Non-pigmented ciliary epithelial cell (primary cell): ENCODE results near the gene ACIN1.
"Not testable (repeated sequence)": the region's sequence is repeated elsewhere in the genome, so short reads cannot be mapped to it uniquely, and the experiment has no call there.

ENCODE experiments used
- DNase-seq: peaks from one replicate; pipeline ENCODE4 v3.0.0-alpha.2; 2010; ENCODE audit warnings: low read depth

The ACIN1 gene

GRCh38 chr14:23122086-23122485 is 27.1 kb upstream of the ACIN1 start:
- no peak for DNase-seq

GRCh38 chr14:23121361-23121771 is 26.4 kb upstream of the ACIN1 start:
- DNase-seq, result no peak

GRCh38 chr14:23120541-23121251 is 25.8 kb upstream of the ACIN1 start:
- DNase-seq, result no peak

- DNase-seq, result no peak
Measured at GRCh38 chr14:23119363-23120327, 24.7 kb upstream of the ACIN1 start.

GRCh38 chr14:23118506-23119362 is 23.8 kb upstream of the ACIN1 start, which contains the start of gene CEBPE:
TSS of gene CEBPE (minus strand) at chr14:23119255. CDS start at chr14:23119091, 164 bp downstream.
- DNase-seq, result no peak

GRCh38 chr14:23117371-23118020 is 22.6 kb upstream of the ACIN1 start:
- no peak for DNase-seq

GRCh38 chr14:23115918-23116317 is 21.0 kb upstream of the ACIN1 start:
- DNase-seq, result no peak

- DNase-seq, result peak; percentile 90
Measured at GRCh38 chr14:23115039-23115731, 20.2 kb upstream of the ACIN1 start.

GRCh38 chr14:23114669-23115038 is 19.7 kb upstream of the ACIN1 start:
- DNase-seq, result no peak

- no peak for DNase-seq
Measured at GRCh38 chr14:23114120-23114458, 19.2 kb upstream of the ACIN1 start.

- DNase-seq, result no peak
Measured at GRCh38 chr14:23113431-23114119, 18.6 kb upstream of the ACIN1 start.

GRCh38 chr14:23112359-23113178 is 17.6 kb upstream of the ACIN1 start:
- no peak for DNase-seq

- DNase-seq, result no peak
Measured at GRCh38 chr14:23110579-23111365, 15.8 kb upstream of the ACIN1 start.

- DNase-seq, result no peak
Measured at GRCh38 chr14:23109769-23110168, 14.8 kb upstream of the ACIN1 start.

- DNase-seq, result not testable (repeated sequence)
Measured at GRCh38 chr14:23108169-23108568, 13.2 kb upstream of the ACIN1 start.

GRCh38 chr14:23107620-23108019 is 12.7 kb upstream of the ACIN1 start:
- not testable (repeated sequence) for DNase-seq

GRCh38 chr14:23106747-23107045 is 11.8 kb upstream of the ACIN1 start:
- DNase-seq, result no peak

GRCh38 chr14:23105348-23105824 is 10.4 kb upstream of the ACIN1 start:
- no peak for DNase-seq
